Osteoblast (primary cell): ENCODE data around the gene ZMYM1. TPM values are rescaled to one million over a fixed set of nuclear protein-coding genes. Genes with fewer than 3 reads are reported as not detected.

ENCODE experiments used
- DNase-seq: peaks from one replicate; pipeline ENCODE4 v3.0.0; 2011; ENCODE audit warnings: low spot score, mixed read lengths; ENCODE audit not compliant: insufficient read length; ENCODE audit errors: missing footprints
- H2AFZ ChIP-seq: 2 replicates; pipeline ENCODE4 v1.6.0; 2011; ENCODE audit warnings: mild to moderate bottlenecking, low read length
- H3K27ac ChIP-seq: 2 replicates; pipeline ENCODE4 v1.5.1; 2011; ENCODE audit warnings: mild to moderate bottlenecking, low read depth, low read length, moderate library complexity
- H3K27me3 ChIP-seq: 2 replicates; pipeline ENCODE4 v1.6.0; 2012; ENCODE audit warnings: mild to moderate bottlenecking, control low read depth, inconsistent platforms, low read length, moderate library complexity; ENCODE audit not compliant: insufficient read depth
- H3K36me3 ChIP-seq: 2 replicates; pipeline ENCODE4 v1.5.1; 2011; ENCODE audit warnings: mild to moderate bottlenecking, low read length, control low read depth, moderate library complexity; ENCODE audit not compliant: insufficient read depth
- H3K4me1 ChIP-seq: 2 replicates; pipeline ENCODE4 v1.5.1; 2011; ENCODE audit warnings: mild to moderate bottlenecking, low read length, control low read depth, moderate library complexity; ENCODE audit not compliant: insufficient read depth
- H3K4me2 ChIP-seq: 2 replicates; pipeline ENCODE4 v1.6.0; 2011; ENCODE audit warnings: mild to moderate bottlenecking, low read length; ENCODE audit not compliant: insufficient read depth
- H3K4me3 ChIP-seq: fragments of 200-600 bp; sonication (generic); 3 replicates; pipeline ENCODE4 v1.5.1; 2012; ENCODE audit warnings: mild to moderate bottlenecking, low read length, inconsistent platforms; ENCODE audit not compliant: insufficient read depth
- H3K79me2 ChIP-seq: 2 replicates; pipeline ENCODE4 v1.6.0; 2012; ENCODE audit warnings: mild to moderate bottlenecking, low read length, control low read depth, inconsistent platforms; ENCODE audit not compliant: insufficient read depth
- H3K9me3 ChIP-seq: 2 replicates; pipeline ENCODE4 v1.5.1; 2011; ENCODE audit warnings: low read depth, low read length, control low read depth
- H4K20me1 ChIP-seq: 2 replicates; pipeline ENCODE4 v1.6.0; 2012; ENCODE audit warnings: mild to moderate bottlenecking, low read length, control low read depth; ENCODE audit not compliant: insufficient read depth
- CTCF ChIP-seq: IDR thresholded peaks from 2 replicates; pipeline ENCODE4 v1.5.1; 2011; ENCODE audit warnings: mild to moderate bottlenecking, low read depth, low read length, moderate library complexity; ENCODE audit errors: extremely low read depth
- total RNA-seq: library from RNA; depleted of rRNA; stranded (reverse); fragments of >200 nt; gene quantifications from 2 replicates; pipeline ENCODE4 v1.2.3, GENCODE V29; 2012

The ZMYM1 gene
- total RNA-seq, 1 donor, result 13.4 TPM

- H3K27me3 ChIP-seq, result no peaks in the 10 kb centered on the region
- no peaks in the 10 kb centered on the region for H3K79me2 ChIP-seq
- H3K4me3 ChIP-seq, result peak overlapping the region; percentile 72
- H4K20me1 ChIP-seq, result no peaks in the 10 kb centered on the region
- peak; percentile 83 for DNase-seq
- peak overlapping the region; percentile 74 for H2AFZ ChIP-seq
- H3K36me3 ChIP-seq, result no peaks in the 10 kb centered on the region
- H3K27ac ChIP-seq, result no peak overlapping the region
- peak overlapping the region; percentile 80 for H3K4me2 ChIP-seq
- H3K4me1 ChIP-seq, result peaks cover 3% of the 10 kb centered on the region
- no peaks in the 10 kb centered on the region for H3K9me3 ChIP-seq
- TF ChIP-seq CTCF, result no peak
These were observed 41.4 kb downstream of the ZMYM1 start for GRCh38 chr1:35120458-35121133.

- TF ChIP-seq CTCF, result no peak
- no peaks in the 10 kb centered on the region for H3K36me3 ChIP-seq
- no peaks in the 10 kb centered on the region for H3K79me2 ChIP-seq
- DNase-seq, result peak; percentile 26
- H2AFZ ChIP-seq, result no peak overlapping the region
- no peak overlapping the region for H3K4me3 ChIP-seq
- H3K27me3 ChIP-seq, result no peaks in the 10 kb centered on the region
- peaks cover 3% of the 10 kb centered on the region for H3K9me3 ChIP-seq
- H3K27ac ChIP-seq, result no peak overlapping the region
- no peaks in the 10 kb centered on the region for H4K20me1 ChIP-seq
- no peak overlapping the region for H3K4me2 ChIP-seq
- no peaks in the 10 kb centered on the region for H3K4me1 ChIP-seq
These were observed 43.1 kb downstream of the ZMYM1 start for GRCh38 chr1:35122311-35122710.

- Histone ChIP-seq H3K27me3 (no peaks in the 10 kb centered on the region), H3K4me2 (no peak overlapping the region), H3K36me3 (no peaks in the 10 kb centered on the region), H3K79me2 (no peaks in the 10 kb centered on the region), H3K27ac (no peak overlapping the region), H3K4me1 (no peaks in the 10 kb centered on the region), H3K4me3 (no peak overlapping the region), H2AFZ (no peak overlapping the region), H4K20me1 (no peaks in the 10 kb centered on the region), H3K9me3 (peaks cover 3% of the 10 kb centered on the region)
- no peak for TF ChIP-seq CTCF
- no peak for DNase-seq
These were observed 47.4 kb downstream of the ZMYM1 start for GRCh38 chr1:35126546-35126945.

GRCh38 chr1:35129080-35129479 is 49.9 kb downstream of the ZMYM1 start:
- TF ChIP-seq CTCF, result no peak
- no peak for DNase-seq
- H3K27me3 ChIP-seq, result no peaks in the 10 kb centered on the region
- no peaks in the 10 kb centered on the region for H3K79me2 ChIP-seq
- no peak overlapping the region for H2AFZ ChIP-seq
- H3K4me2 ChIP-seq, result no peak overlapping the region
- no peak overlapping the region for H3K4me3 ChIP-seq
- H3K36me3 ChIP-seq, result no peaks in the 10 kb centered on the region
- peaks cover 3% of the 10 kb centered on the region for H3K9me3 ChIP-seq
- H3K27ac ChIP-seq, result no peak overlapping the region
- H3K4me1 ChIP-seq, result no peaks in the 10 kb centered on the region
- no peaks in the 10 kb centered on the region for H4K20me1 ChIP-seq
